Activated CD4-positive, alpha-beta T cell treated with anti-CD3 and anti-CD28 coated beads, Interleukin-2, amount 50 U/mL, for 24 hours (primary cell): ENCODE results near the gene SLA2.
"Not testable (repeated sequence)": the region's sequence is repeated elsewhere in the genome, so short reads cannot be mapped to it uniquely, and the experiment has no call there.

Source experiments
- DNase-seq, 2 donors: peaks; one replicate each; pipeline ENCODE4 v3.0.0-alpha.2; 2020; ENCODE audit warnings: low read depth in 1 of 2, low spot score in 1 of 2

SLA2 gene

DNA sequence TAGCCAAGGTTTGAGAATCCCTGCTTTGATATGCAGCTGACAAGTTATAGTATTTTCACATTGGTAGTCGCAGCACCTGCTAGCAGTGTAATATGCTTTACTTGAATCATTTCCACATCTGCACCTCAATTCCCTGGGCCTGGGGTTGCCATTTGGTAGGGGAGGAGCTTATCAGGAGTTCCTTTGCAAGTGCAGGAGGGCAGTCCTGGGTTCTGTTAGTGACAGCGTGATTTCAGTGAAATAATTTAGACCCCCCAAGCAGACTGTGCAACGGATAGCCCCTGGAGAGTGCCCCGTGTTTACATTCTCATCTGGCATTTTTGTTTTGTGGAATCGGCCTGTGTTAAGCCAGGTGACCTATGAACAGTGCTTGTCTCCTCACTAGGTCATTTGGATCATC lies 34.4 kb downstream of the SLA2 start:
- DNase-seq: no peak

- DNase-seq: not testable (repeated sequence)
Observed at GRCh38 chr20:36608388-36608728, 37.6 kb downstream of the SLA2 start.

DNA sequence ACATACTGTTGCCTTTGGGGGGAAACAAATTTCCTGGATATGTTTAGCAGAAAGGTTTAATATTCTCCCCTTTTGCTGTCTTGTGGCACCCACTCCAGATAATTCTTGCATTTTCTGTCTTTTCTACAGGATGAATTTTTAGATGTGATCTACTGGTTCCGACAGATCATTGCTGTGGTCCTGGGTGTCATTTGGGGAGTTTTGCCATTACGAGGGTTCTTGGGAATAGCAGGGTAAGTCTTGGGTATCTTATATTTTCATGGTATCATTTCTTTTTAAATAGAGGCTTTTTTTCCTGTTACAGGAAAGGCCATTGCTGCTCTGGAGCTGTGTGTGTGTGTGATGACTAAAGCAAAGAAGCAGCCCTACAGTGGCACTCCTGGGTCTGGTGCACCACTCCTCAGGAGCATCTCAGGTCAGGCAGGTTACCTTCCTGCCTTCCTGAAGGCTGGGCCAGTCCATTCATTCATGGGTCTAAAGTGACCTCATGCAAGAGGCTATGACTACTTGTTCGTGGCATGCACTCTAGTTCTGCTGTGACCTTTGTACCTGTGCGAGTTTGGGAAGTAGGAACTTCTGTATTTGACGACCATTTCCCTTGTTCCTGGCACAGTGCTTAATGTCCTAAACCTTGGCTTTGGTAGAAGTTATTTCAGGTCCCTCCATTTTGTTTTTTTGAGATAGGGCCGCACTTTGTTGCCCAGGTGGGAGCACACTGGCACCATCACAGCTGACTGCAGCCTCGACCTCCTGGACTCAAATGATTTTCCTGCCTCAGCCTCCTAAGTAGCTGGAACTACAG lies 38.2 kb downstream of the SLA2 start:
- no peak for DNase-seq

- DNase-seq: no peak
Observed at GRCh38 chr20:36606158-36607066, 39.6 kb downstream of the SLA2 start.

- peak; percentile 99 for DNase-seq
Observed at GRCh38 chr20:36605399-36606157, 40.4 kb downstream of the SLA2 start, which contains the start of gene RAB5IF. Gene RAB5IF, plus strand, starts transcription at chr20:36605779. Its CDS starts 173 bp downstream, at chr20:36605952.

- DNase-seq: no peak
Observed at GRCh38 chr20:36604952-36605398, 41.0 kb downstream of the SLA2 start.

DNA sequence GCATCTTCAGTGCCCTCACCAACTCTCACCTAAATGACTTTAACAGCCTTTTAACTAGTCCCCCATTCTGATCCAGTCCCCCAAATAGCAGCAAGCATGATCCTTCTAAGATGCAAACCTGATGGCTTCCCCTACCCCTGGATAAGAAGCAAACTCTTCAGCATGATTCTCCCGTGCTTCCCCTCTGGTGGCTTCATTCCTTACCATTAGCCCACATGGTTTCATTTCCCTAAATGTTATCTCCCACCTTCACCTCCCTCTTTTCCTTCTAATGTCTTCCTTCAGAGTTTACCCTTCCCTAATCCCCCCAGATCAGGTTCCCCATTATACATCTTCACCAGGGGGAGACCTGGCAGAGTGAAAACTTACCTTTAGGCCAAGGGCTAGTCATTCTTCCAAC lies 44.5 kb downstream of the SLA2 start:
- no peak for DNase-seq

GRCh38 chr20:36599912-36600345 lies 46.1 kb downstream of the SLA2 start:
- no peak for DNase-seq

- no peak for DNase-seq
Observed at GRCh38 chr20:36593347-36593929, 52.6 kb downstream of the SLA2 start.

- DNase-seq: no peak
Observed at GRCh38 chr20:36591854-36592641, 53.9 kb downstream of the SLA2 start.

GRCh38 chr20:36591281-36591680 lies 54.7 kb downstream of the SLA2 start:
- DNase-seq: no peak

GRCh38 chr20:36587388-36588070 lies 58.5 kb downstream of the SLA2 start:
- DNase-seq: no peak

GRCh38 chr20:36585410-36586125 lies 60.4 kb downstream of the SLA2 start:
- DNase-seq: no peak

- no peak for DNase-seq
Observed at GRCh38 chr20:36584018-36584481, 61.9 kb downstream of the SLA2 start.

DNA sequence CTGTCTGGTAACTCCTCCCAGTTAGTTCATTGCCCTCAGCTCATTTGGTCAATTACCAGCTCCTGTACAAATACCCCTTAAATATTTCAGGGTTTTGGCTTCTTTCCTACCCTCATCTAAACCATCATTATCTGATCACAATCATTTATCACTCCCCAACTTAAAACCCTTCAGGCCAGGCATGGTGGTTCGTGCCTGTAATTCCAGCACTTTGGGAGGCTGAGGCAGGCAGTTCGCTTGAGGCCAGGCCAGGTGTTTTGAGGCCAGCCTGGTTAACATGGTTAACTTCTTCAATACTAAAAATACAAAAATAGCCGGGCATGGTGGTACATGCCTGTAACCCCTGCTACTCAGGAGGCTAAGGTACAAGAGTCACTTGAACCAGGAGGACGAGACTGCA lies 63.2 kb downstream of the SLA2 start:
- no peak for DNase-seq

DNA sequence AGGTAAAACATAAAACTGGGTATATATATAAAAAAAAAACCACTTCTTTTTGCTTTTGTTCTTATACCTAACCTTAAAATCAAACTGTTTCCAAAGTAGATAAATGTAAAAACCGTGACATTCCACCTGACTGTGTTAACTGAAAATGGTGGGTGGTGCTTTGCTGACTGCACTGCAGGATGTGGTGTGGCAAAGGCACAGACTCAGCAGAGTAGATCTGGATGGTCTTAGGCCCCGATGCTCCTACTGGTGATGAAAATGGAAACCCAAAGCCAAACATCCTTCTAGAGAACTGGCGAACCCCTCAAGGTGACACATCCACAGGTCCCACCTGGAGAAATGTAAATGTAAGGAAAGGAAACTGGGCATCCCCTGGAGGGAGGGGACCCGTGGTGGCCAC lies 63.7 kb downstream of the SLA2 start:
- no peak for DNase-seq

- no peak for DNase-seq
Observed at GRCh38 chr20:36579996-36580545, 65.9 kb downstream of the SLA2 start.

DNA sequence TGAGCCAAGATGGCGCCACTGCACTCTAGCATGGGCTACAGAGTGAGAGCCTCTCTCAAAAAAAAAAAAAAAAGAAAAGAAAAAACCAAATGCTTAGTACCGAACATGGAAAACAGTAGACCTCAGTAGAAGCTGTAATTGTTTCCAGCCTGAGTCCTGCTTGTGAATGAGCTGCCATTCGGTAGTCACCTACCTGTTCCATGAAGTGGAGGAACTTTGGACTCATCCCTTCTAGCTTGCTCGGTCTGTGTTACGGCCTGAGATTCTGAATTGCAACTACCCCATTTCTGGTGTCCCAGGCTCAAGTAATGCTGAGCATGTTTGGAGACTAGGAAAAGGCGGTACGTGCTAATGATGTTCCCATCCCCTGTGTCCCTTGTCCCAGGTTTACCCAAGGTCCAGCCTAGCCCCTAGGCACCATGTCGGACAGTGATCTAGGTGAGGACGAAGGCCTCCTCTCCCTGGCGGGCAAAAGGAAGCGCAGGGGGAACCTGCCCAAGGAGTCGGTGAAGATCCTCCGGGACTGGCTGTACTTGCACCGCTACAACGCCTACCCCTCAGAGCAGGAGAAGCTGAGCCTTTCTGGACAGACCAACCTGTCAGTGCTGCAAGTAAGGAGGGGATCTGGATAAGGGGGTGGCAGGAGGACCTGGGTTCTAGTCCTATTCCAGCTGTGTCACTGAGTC lies 67.5 kb downstream of the SLA2 start:
- DNase-seq: no peak
